ENCODE results near the gene TRPM4. TPM values are rescaled to one million over a fixed set of nuclear protein-coding genes. Genes with fewer than 3 reads are reported as not detected.

The TRPM4 gene
- total and polyA plus RNA-seq, 2 of the 13 experiments (the other 11 are each of a cell fraction or from before 2014, with no cell fraction given), result 1.9 to 4.3 TPM

DNA sequence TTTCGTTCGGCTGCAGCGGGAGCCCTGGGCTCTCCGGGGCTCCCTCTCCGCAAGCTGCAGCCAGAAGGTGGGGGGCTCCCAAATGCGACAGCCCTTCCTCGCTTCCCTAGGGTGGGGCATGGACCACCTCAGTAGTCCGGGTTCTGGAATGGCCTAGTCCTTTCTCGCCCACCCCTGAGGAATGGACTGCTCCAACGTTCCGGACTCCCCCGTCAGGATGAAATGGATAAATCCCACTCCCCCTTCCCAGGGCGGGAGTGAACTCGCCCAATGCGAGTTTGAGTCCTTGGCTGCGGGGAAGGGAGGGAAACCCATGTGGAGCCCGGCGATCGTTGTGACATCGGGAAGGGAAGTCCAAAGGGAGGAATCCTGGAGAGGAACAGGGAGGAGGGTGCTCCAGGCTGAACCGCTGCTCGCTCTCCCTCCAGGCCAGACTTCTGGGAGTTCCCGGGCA, 7.9 kb upstream of the TRPM4 start:
- BruUV-seq (replicated peaks), result TSS peak; percentile 81
- no peak for FAIRE-seq
- POLR2A ChIA-PET, result interaction anchor here (0.9 to 3.2 kb wide), 9 partner anchors 11 to 342 kb away, joined by 3 to 21 read pairs (median 6); partner anchors contain the start of genes GYS1, LIN7B and RUVBL2
- Histone ChIP-seq H3K36me3 (replicated peaks in 1 of 2; ENCODE audit: control insufficient read depth in 1 of 2, insufficient read depth in 2 of 2, low read length in 2 of 2) (no peaks in the 10 kb centered on the region), H4K20me1 (ENCODE audit: insufficient read depth, low read length) (no peaks in the 10 kb centered on the region), H3K4me3 (replicated peaks in 1 of 3; ENCODE audit: insufficient read depth in 1 of 3, low read depth in 2 of 3, low read length in 3 of 3) (peak overlapping the region; percentile 53 to 86 (median 63)), H3K4me1 (ENCODE audit: insufficient read depth, low read length) (peaks cover 60% of the 10 kb centered on the region), H3K9me3 (ENCODE audit: low read length) (no peaks in the 10 kb centered on the region), H3K27ac (ENCODE audit: extremely low read length, insufficient read depth, low read length) (peak overlapping the region; percentile 77), H3K27me3 (ENCODE audit: control insufficient read depth in 1 of 2, insufficient read depth in 2 of 2, low read length in 2 of 2) (no peaks in the 10 kb centered on the region; a peak in 2 of 5 replicates), H3K4me2 (ENCODE audit: low read depth, low read length) (peak overlapping the region; percentile 94), H3K79me2 (ENCODE audit: insufficient read depth, low read length) (no peaks in the 10 kb centered on the region), H3K9ac (ENCODE audit: insufficient read depth, low read depth, low read length) (peak overlapping the region; percentile 77), H2AFZ (ENCODE audit: low read length) (no peak overlapping the region)
- 0% methylated on average over 6 of the region's 23 CpGs for WGBS (ENCODE audit: low lambda C conversion rate)
- in situ Hi-C loops (cut with HindIII; ENCODE audit: extremely low pct_ligation_motif_present, low pct_unique_long_range_greater_than_20kb), result loop anchor here (5.0 kb wide), 1 partner anchor 32 kb away; the partner anchor contains the start of genes C19orf73 and PPFIA3
- intact Hi-C loops (cut with micrococcal nuclease; ENCODE audit: unreplicated experiment), result loop anchor here (1.0 to 10.0 kb wide), 3 partner anchors 30 to 55 kb away; partner anchors contain the start of genes C19orf73 and PPFIA3
- peak; percentile 76 for DNase-seq (ENCODE audit: low spot score)
- CTCF ChIA-PET (ENCODE audit: low intra/inter-chr PET ratio, low total read pairs), result no interaction called here
- ATAC-seq, result peak; percentile 25; the same call in 2 of the 3 replicates
- TF ChIP-seq ZEB1 (IDR thresholded peaks at IDR 0.05; ENCODE audit: insufficient replicate concordance, low read depth), result peak; percentile 2
- TF ChIP-seq, protein P1, sequence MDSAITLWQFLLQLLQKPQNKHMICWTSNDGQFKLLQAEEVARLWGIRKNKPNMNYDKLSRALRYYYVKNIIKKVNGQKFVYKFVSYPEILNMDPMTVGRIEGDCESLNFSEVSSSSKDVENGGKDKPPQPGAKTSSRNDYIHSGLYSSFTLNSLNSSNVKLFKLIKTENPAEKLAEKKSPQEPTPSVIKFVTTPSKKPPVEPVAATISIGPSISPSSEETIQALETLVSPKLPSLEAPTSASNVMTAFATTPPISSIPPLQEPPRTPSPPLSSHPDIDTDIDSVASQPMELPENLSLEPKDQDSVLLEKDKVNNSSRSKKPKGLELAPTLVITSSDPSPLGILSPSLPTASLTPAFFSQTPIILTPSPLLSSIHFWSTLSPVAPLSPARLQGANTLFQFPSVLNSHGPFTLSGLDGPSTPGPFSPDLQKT (CRISPR knock-in tag; IDR thresholded peaks at IDR 0.05; ENCODE audit: borderline replicate concordance), result no peak
- TF ChIP-seq ZNF768 (CRISPR knock-in tag; IDR thresholded peaks at IDR 0.05), result no peak
- TF ChIP-seq, protein P2, sequence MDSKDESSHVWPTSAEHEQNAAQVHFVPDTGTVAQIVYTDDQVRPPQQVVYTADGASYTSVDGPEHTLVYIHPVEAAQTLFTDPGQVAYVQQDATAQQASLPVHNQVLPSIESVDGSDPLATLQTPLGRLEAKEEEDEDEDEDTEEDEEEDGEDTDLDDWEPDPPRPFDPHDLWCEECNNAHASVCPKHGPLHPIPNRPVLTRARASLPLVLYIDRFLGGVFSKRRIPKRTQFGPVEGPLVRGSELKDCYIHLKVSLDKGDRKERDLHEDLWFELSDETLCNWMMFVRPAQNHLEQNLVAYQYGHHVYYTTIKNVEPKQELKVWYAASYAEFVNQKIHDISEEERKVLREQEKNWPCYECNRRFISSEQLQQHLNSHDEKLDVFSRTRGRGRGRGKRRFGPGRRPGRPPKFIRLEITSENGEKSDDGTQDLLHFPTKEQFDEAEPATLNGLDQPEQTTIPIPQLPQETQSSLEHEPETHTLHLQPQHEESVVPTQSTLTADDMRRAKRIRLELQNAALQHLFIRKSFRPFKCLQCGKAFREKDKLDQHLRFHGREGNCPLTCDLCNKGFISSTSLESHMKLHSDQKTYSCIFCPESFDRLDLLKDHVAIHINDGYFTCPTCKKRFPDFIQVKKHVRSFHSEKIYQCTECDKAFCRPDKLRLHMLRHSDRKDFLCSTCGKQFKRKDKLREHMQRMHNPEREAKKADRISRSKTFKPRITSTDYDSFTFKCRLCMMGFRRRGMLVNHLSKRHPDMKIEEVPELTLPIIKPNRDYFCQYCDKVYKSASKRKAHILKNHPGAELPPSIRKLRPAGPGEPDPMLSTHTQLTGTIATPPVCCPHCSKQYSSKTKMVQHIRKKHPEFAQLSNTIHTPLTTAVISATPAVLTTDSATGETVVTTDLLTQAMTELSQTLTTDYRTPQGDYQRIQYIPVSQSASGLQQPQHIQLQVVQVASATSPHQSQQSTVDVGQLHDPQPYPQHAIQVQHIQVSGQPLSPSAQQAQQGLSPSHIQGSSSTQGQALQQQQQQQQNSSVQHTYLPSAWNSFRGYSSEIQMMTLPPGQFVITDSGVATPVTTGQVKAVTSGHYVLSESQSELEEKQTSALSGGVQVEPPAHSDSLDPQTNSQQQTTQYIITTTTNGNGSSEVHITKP (CRISPR knock-in tag; IDR thresholded peaks at IDR 0.05; ENCODE audit: low read depth), result peak; percentile 97
- peak; percentile 73 for TF ChIP-seq ZNF781 (CRISPR knock-in tag; IDR thresholded peaks at IDR 0.05; ENCODE audit: borderline replicate concordance, not compliant biosample characterization)
- no peak for TF ChIP-seq MBD4 (IDR thresholded peaks at IDR 0.05; ENCODE audit: borderline replicate concordance, low read length)
- TF ChIP-seq ZNF263 (CRISPR knock-in tag; IDR thresholded peaks at IDR 0.05), result peak; percentile 96
- TF ChIP-seq ZNF547 (CRISPR knock-in tag; IDR thresholded peaks at IDR 0.05), result 0 out of 2 replicates have a peak, but pooled peaks have one; percentile 89
- TF ChIP-seq, protein P3, sequence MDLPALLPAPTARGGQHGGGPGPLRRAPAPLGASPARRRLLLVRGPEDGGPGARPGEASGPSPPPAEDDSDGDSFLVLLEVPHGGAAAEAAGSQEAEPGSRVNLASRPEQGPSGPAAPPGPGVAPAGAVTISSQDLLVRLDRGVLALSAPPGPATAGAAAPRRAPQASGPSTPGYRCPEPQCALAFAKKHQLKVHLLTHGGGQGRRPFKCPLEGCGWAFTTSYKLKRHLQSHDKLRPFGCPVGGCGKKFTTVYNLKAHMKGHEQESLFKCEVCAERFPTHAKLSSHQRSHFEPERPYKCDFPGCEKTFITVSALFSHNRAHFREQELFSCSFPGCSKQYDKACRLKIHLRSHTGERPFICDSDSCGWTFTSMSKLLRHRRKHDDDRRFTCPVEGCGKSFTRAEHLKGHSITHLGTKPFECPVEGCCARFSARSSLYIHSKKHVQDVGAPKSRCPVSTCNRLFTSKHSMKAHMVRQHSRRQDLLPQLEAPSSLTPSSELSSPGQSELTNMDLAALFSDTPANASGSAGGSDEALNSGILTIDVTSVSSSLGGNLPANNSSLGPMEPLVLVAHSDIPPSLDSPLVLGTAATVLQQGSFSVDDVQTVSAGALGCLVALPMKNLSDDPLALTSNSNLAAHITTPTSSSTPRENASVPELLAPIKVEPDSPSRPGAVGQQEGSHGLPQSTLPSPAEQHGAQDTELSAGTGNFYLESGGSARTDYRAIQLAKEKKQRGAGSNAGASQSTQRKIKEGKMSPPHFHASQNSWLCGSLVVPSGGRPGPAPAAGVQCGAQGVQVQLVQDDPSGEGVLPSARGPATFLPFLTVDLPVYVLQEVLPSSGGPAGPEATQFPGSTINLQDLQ (CRISPR knock-in tag; IDR thresholded peaks at IDR 0.05), result peak; percentile 2; the same call in 1 of the 2 replicates
- TF ChIP-seq ISX (CRISPR knock-in tag; conservative IDR thresholded peaks at IDR 0.05), result no peak
- no peak for TF ChIP-seq SNAPC2 (CRISPR knock-in tag; IDR thresholded peaks at IDR 0.05)
- TF ChIP-seq BHLHE40 (IDR thresholded peaks at IDR 0.05; ENCODE audit: low read length), result peak; percentile 96
- peak; percentile 37 for TF ChIP-seq PHF8 (CRISPR knock-in tag; IDR thresholded peaks at IDR 0.05)
- no peak for TF ChIP-seq HNF4G (IDR thresholded peaks at IDR 0.05; ENCODE audit: borderline replicate concordance, low read depth, low read length)
- TF ChIP-seq HNF4G (CRISPR knock-in tag; IDR thresholded peaks at IDR 0.05; ENCODE audit: borderline replicate concordance, low read depth), result 0 out of 2 replicates have a peak, but pooled peaks have one; percentile 14
- TF ChIP-seq, protein P4, sequence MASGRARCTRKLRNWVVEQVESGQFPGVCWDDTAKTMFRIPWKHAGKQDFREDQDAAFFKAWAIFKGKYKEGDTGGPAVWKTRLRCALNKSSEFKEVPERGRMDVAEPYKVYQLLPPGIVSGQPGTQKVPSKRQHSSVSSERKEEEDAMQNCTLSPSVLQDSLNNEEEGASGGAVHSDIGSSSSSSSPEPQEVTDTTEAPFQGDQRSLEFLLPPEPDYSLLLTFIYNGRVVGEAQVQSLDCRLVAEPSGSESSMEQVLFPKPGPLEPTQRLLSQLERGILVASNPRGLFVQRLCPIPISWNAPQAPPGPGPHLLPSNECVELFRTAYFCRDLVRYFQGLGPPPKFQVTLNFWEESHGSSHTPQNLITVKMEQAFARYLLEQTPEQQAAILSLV (CRISPR knock-in tag; IDR thresholded peaks at IDR 0.05; ENCODE audit: borderline replicate concordance), result peak; percentile 14; the same call in 1 of the 2 replicates

All from HepG2 (cell line).